GM18498 (cell line): ENCODE measurements around the gene GALNT11.
"Not testable (repeated sequence)": the region's sequence is repeated elsewhere in the genome, so short reads cannot be mapped to it uniquely, and the experiment has no call there.

ENCODE experiments used
- ATAC-seq: cut with Tn5 transposase; IDR thresholded peaks from one replicate; pipeline ENCODE4 v1.9.1; 2021; ENCODE audit warnings: mild to moderate bottlenecking, moderate library complexity; ENCODE audit not compliant: unreplicated experiment

Gene GALNT11

DNA sequence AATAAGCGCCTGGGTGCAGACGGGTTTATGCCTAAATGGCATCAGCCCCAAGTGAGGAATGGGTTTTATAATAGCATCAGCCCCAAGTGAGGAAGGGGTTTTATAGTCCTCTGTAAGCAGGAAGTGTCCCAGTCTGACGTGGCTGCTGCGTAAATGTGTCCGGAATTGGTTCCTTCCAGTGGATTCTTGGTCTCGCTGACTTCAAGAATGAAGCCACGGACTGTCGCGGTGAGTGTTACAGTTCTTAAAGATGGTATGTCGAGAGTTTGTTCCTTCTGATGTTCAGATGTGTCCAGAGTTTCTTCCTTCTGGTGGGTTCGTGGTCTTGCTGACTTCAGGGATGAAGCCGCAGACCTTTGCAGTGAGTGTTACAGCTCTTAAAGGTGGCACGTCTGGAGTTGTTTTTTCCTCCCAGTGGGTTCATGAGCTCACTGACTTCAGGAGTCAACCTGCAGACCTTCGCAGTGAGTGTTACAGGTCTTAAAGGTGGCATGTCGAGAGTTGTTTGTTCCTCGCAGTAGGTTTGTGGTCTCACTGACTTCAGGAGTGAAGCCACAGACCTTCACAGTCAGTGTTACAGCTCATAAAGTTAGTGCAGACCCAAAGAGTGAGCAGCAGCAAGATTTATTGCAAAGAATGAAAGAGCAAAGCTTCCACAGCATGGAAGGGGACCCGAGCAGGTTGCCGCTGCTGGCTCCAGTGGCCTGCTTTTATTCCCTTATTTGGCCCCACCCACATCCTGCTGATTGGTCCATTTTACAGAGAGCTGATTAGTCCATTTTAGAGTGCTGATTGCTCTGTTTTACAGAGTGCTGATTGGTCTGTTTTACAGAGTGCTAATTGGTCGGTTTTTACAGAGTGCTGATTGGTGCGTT is 2.3 kb downstream of the GALNT11 start:
- not testable (repeated sequence) for ATAC-seq

- ATAC-seq: not testable (repeated sequence)
These were observed 4.6 kb downstream of the GALNT11 start for GRCh38 chr7:152030059-152030458.

DNA sequence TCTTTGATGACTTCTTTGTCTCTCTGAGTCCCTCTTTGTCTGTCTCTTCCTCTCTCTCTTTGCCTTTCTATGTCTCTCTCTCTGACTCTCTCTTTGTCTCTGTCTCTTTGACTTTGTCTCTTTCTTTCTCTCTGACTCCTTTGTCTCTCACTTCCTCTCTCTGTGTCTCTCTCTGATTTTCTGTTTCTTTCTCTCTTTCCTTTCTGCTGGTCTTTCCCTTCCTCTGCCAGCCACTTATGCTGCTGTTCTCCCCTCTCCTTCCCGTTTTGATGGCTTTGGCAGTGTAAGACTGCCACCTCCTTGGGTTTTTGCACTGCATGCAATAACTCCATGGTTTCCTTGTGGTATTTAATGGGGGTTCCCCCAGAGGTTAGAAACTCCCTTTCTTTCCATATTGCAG is 5.2 kb downstream of the GALNT11 start:
- not testable (repeated sequence) for ATAC-seq

DNA sequence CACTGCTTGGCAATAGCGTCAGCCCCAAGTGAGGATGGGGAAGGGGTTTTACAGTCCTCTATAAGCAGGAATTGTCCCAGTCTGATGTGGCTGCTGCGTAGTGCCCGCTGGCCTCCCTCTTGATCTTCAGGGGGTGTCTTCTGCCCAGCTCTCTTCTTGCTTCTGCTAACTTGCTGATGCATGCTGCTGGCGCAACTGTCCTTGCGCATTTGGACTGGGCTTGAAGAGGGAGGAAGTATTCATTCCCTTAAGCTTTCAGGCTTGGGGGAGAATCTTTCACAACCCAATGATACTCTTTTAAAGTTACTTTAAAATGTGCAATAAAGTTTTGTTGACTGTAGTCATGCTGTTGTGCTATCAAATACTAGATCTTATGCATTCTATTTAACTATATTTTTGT is 10.3 kb downstream of the GALNT11 start:
- no peak for ATAC-seq

- not testable (repeated sequence) for ATAC-seq
These were observed 12.9 kb downstream of the GALNT11 start for GRCh38 chr7:152038410-152038809.

DNA sequence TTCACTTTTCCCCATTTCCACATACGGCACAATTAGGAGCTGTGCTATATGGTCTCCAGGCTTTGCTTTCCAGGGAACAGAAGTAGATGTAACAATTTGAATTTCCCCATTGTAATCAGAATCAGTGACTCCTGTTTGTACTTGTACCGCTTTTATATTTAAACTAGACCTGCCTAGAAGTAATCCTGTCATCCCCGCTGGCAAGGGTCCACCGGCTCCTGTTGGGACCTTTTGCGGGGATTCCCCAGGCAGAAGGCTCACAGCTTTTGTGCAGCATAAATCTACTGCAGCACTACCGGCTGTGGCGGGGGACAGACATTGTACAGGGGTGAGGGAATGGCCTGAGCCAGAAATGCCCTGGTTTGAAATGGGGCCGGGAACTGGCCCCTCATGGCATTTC is 17.6 kb downstream of the GALNT11 start:
- not testable (repeated sequence) for ATAC-seq

DNA sequence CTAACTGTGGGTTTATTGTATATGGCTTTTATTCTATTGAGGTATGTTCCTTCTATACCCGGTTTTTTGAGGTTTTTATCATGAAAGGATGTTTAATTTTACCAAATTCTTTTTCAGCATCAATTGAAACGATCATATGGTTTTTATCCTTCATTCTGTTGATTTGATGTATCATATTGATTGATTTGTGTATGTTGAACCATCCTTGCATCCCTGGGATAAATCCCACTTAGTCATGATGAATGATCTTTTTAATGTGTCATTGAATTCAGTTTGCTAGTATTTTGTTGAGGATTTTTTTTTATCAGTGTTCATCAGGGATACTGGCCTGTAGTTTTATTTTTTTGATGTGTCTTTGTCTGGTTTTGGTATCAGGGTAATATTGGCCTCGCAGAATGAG is 19.4 kb downstream of the GALNT11 start:
- not testable (repeated sequence) for ATAC-seq

DNA sequence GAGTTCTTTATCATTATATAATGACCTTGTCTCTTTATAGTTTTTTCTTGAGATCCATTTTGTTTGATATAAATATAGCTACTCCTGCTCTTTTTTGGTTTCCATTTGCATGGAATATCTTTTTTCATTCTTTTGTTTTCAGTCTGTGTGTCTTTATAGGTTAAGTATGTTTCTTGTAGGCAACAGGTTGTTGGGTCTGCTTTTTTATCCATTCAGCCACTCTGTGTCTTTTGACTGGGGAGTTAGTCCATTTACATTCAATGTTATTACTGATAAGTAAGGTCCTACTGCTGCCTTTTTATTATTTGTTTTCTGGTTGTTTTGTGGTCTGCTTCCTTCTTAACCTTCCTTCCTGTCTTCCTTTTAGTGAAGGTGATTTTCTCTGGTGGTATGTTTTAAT is 21.1 kb downstream of the GALNT11 start:
- no peak for ATAC-seq

DNA sequence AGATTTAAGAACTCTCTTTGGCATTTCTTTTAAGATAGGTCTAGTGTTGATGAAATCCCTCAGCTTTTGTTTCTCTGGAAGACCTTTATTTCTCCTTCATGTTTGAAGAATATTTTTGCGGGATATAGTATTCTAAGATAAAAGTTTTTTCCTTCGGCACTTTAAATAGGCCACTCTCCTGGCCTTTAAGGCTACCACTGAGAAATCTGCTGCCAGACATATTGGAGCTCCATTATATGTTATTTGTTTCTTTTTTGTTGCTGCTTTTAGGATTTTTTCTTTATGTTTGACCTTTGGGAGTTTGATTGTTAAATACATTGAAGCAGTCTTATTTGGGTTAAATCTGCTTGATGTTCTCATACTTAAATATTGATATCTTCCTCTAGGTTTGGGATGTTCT is 22.6 kb downstream of the GALNT11 start:
- ATAC-seq: no peak

DNA sequence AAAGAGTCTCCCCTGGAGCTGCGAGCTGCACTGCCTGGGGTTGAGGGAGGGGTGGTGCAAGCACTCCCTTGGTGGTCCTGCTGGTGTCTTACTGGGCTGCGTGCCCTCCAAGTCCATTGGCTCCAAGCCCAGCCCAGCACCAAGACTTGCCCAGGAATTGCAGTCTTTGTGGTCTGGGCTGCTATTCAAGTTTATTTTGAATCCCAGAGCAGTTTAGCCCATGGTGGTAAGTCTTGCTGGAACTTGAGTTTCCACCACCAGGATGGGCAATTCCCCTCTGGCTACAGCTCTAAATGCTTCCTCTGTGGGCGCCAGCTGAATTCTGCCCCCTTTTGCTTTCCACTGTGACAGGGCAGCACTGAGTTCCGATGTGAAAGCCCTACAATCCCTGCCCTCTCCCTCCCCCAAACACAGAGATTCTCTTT is 25.1 kb downstream of the GALNT11 start:
- no peak for ATAC-seq

DNA sequence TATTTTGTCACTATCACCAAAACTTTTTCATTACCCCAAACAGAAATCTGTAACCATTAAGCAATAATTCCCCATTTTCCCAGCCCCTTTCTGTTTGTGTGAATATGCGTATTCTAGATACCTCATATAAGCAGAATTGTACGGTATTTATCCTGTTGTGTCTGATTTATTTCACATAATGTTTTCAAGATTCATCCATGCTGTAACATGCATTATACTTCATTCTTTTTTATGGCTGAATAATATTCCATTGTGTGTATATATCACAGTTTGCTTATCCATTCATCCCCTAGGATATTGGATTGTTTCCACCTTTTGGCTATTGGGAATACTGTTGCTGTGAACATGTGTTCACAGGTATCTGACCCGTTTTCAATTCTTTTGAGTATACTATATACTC is 26.5 kb downstream of the GALNT11 start:
- no peak for ATAC-seq

- no peak for ATAC-seq
These were observed 27.3 kb downstream of the GALNT11 start for GRCh38 chr7:152052771-152053170.

- no peak for ATAC-seq
These were observed 29.1 kb downstream of the GALNT11 start for GRCh38 chr7:152054367-152055230.

DNA sequence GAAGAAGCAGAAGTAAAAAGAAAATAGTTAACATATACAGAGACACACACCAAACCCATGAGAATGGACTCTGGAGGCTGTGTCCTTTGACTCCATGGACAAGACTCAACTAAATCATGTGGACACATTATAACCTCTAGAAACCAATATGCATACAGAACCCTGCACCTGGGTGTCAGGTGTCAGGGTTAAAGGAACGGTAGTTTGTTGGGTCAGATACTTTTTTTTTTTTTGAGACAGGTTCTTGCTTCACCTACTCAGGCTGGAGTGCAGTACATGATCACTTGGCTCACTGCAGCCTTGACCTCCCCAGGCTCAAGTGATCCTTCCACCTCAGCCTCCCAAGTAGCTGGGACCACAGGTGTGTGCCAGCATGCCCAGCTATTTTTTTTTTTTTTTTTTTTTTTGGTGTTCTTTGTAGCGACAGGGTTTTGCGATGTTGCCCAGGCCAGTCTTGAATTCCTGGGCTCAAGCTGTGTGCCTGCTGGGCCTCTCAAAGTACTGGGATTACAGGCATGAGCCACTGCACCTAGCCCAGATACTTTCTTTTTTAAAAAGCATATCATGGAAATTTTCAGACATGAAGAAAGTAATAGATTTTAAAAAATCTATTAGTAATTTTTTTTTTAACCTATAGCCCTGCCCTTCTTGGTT is 31.3 kb downstream of the GALNT11 start:
- no peak for ATAC-seq

- ATAC-seq: no peak
These were observed 33.8 kb downstream of the GALNT11 start for GRCh38 chr7:152059311-152059710.

- ATAC-seq: not testable (repeated sequence)
These were observed 35.6 kb downstream of the GALNT11 start for GRCh38 chr7:152061086-152061485.

DNA sequence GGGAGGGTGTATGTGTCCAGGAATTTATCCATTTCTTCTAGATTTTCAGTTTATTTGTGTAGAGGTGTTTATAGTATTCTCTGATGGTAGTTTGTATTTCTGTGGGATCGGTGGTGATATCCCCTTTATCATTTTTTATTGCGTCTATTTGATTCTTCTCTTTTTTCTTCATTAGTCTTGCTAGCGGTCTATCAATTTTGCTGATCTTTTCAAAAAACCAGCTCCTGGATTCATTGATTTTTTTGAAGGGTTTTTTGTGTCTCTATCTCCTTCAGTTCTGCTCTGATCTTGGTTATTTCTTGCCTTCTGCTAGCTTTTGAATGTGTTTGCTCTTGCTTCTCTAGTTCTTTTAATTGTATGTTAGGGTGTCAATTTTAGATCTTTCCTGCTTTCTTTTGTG is 37.7 kb downstream of the GALNT11 start:
- not testable (repeated sequence) for ATAC-seq

- not testable (repeated sequence) for ATAC-seq
These were observed 38.3 kb downstream of the GALNT11 start for GRCh38 chr7:152063821-152064220.

GRCh38 chr7:152065800-152066344 is 40.4 kb downstream of the GALNT11 start:
- not testable (repeated sequence) for ATAC-seq

DNA sequence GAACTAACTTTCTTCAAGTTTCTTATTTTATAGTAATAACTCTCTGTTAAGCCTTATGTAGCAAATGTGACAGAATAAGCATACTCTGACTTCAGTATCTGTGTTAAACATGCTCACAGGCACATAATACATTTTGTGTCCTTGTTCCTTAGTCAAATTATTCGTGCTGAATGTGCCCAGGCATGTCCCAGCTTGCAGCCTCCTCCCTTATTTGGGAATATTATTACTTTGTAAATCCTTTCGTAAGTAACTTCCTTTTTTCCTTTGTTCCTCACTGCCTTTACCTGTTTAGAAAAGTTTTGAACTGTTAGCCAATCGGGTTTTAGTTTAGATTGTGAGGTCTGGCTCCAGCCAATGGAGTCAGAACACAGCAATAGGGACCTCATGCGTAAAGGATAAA is 46.9 kb downstream of the GALNT11 start:
- ATAC-seq: no peak

DNA sequence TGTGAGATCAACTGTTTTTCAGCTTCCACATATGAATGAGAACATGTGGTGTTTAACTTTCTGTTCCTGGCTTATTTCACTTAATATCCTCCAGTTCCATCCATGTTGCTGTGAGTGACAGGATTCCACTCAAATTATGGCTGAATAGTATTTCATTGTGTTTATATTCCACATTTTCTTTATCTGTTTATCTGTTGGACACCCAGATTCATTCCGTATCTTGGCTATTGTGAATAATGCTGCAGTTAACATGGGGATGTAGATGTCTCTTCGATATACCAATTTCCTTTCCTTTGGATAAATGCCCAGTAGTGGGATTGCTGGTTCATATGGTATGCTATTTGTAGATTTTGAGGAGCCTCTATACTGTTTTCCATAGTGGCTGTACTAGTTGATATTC is 47.9 kb downstream of the GALNT11 start:
- no peak for ATAC-seq
